ENCODE results near the gene CBL.
"Not testable (repeated sequence)": the region's sequence is repeated elsewhere in the genome, so short reads cannot be mapped to it uniquely, and the experiment has no call there.

Gene CBL

GRCh38 chr11:119205574-119206510 is at the start of gene CBL:
Gene CBL, plus strand, starts transcription at chr11:119206339. Its CDS starts 79 bp downstream, at chr11:119206418.
- DNase-seq: peak; percentile 88

GRCh38 chr11:119156496-119156895 is 49.6 kb upstream of the CBL start:
- no peak for DNase-seq

DNA sequence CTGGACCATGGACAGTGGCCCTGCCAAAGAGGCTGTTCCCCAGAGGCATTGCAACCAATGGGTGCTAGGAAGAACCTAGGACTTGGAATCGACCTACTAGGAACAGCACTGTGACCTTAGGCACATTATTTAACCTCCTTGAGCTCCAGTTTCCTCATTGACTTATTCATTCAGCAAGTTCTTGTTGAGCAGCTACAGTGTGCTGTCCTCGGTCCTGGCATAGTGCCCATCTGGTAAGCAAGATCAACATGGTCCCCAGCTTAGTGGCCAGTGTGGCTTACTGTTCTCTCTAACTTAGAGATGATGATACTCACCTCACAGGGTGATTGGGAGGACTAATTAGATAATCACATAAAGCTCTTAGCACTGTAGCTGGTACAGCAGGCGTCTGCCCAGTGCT is 49.1 kb upstream of the CBL start:
- DNase-seq: no peak

DNA sequence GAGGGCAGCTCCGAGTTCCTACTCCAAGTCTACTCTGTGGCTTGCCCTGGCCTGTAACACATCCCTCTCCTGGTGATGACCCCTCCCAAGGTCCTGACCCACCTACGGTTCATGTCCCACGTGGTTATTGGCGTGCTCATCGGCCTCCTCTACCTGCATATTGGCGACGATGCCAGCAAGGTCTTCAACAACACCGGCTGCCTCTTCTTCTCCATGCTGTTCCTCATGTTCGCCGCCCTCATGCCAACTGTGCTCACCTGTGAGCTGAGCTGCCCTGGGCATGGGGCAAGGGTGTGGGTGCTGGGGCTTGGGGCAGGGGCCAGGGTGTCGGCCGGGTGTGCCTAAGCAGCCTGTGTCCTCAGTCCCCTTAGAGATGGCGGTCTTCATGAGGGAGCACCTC is 47.7 kb upstream of the CBL start:
- no peak for DNase-seq

- no peak for DNase-seq
Measured at GRCh38 chr11:119160151-119160550, 46.0 kb upstream of the CBL start.

DNA sequence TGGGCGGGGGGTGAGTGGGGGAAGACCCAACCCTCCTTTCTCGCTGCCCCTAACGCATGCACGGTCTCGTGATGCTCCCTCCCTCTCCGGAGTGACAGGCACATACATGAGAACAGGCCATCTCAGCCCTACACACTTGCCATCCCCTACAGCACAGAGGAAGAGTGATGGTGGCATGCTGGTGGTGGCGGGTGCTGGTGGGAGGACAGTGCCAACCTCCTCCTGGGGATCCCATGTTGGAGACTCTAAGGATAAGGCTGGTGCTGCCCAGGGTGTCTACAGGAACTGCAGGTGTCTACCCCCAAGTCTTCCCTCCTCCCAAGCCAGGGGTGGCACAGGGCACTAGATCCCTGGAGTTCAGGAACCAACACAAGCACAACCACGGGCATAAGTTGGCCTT is 44.3 kb upstream of the CBL start:
- no peak for DNase-seq

- DNase-seq: peak; percentile 45
Measured at GRCh38 chr11:119166368-119167076, 39.6 kb upstream of the CBL start.

GRCh38 chr11:119167077-119167458 is 39.1 kb upstream of the CBL start:
- DNase-seq: not testable (repeated sequence)

DNA sequence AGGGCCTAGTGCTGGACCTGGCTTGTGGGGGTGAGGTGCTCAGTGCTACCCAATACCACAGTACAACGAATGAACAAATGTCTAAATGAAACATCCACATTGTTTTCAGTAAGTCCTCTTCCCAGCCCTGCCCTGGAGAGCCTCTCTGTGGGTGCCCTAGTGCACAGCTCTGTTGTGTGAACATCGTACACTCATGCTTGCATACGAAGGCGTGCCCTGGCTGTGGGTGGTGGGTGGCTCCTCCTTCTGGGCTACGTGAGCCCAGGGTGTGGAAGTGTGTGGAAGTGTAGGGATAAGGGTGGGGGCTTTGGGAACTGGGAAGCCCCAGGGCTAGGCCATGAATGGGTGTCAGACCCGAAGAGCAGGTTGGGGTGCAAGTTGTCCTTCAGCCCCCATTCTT is 38.2 kb upstream of the CBL start:
- DNase-seq: no peak

DNA sequence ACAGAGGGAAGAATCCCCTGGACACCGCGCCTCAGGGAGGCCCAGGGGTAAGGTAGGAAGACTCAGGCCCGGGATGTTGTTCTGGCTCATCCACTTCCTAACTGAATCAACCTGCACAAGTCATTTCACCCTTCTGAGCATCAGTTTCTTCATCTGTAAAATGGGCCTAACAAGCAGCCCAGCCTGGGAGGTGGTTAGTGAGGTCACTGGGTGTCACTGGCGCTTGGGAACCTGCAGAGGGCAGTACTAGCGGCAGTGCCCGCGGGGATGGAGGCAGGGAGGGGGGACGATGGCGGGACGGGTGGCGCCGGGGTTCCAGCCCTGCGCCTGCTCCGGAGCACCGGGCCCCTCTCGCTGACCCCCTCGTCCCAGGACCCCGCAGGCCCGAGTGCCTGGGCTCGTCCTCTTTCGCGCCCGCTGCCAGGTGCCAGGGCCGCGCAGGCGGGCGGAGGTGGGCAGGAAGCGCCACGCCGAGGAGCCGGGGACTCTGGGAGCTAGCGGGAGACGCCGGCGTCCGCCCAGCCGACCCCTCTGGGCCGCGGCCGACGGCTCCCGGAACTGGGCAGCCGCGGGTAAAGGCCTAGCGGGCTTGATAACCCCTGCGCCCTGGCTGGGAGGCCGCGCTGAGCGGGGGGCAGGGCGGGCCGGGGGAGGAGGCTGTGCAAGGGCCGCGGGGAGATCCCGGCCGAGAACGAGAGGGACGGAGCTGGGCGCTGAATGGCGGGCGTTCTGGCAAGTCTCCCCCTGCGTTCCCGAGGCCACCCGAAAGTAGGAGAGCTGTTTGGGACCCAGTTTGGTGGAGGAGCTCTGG is 37.5 kb upstream of the CBL start, which contains the start of gene NLRX1:
TSS of gene NLRX1 (plus strand) at position 255 of the 811 bp plus-strand sequence. CDS start 2,679 bp downstream, outside the sequence.
- DNase-seq: peak; percentile 83

- peak; percentile 31 for DNase-seq
Measured at GRCh38 chr11:119169282-119169719, 36.8 kb upstream of the CBL start.

DNA sequence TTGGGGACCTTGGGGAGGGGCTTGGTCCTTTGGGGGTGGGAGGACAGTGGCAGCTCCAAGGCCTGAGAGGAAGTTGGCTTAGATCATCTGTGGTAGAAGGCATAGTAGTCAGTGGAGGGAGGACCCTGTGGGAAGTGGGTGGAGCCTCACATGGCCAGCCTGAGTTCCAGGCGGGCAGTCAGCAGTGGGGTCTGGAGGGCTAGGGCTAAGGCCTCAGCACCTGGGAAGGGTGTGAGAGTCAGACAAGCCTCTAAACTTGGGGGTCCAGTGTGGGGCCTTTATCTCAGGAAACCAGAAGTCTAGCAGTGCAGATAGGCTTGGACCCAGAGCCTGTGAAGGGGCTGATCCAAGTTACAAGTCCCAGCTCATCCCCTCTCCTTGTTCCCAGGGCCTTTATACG is 33.6 kb upstream of the CBL start:
- no peak for DNase-seq

DNA sequence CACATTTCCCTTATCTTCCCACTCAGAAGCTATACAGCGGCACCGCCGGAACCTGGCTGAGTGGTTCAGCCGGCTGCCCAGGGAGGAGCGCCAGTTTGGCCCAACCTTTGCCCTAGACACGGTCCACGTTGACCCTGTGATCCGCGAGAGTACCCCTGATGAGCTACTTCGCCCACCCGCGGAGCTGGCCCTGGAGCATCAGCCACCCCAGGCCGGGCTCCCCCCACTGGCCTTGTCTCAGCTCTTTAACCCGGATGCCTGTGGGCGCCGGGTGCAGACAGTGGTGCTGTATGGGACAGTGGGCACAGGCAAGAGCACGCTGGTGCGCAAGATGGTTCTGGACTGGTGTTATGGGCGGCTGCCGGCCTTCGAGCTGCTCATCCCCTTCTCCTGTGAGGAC is 32.7 kb upstream of the CBL start:
- DNase-seq: no peak

DNA sequence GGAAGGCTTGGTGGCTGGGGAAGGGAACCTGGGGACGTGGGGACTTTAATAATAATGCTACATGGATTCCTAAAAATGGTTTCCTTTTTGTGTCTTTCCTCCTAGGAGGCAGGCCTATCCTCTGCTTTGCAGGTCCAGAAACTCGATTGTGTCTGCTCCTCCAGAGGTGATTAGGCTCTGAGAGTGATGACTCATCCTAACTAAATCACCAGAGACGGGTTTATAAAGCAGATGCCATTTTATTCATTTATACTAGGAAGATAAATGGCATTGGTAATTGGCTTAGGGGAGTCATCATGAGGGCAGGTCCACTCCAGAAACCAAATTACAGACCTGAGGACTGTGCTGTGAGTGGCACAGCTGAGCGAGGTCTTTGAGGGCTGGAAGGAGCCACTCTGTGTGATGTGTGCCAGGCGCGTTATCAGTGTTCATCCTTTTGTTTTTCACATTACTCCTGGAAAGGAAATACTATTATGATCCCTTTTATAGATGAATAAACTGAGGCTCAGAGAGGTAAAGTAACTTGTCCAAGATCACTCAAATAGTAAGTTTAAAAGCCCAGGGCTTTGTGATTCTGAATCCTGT is 30.6 kb upstream of the CBL start:
- DNase-seq: peak; percentile 45

DNA sequence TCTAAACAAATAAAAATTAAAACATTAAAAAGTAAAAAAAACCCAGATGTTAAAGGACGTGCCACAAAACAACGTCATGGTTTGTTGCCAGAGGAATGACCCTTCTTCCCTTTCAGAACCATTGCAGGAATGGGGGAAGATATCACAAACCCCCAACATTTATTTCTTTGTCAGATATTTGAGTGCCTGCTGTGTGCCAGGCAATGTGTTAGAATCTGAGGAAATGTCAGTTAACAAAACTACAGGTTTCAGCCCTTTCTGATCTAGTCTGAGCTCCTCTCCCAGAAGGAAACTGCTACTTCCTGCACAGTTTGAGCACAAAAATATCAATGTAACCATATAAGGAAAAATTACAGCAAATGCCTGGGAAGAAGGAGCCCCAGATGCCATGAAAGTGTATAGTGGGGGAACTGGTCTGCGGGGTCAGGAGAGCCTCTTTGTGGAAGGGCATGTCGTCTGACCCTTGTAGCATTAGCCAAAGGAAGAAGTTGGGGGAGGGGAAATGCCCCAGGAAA is 27.9 kb upstream of the CBL start:
- DNase-seq: peak; percentile 15

DNA sequence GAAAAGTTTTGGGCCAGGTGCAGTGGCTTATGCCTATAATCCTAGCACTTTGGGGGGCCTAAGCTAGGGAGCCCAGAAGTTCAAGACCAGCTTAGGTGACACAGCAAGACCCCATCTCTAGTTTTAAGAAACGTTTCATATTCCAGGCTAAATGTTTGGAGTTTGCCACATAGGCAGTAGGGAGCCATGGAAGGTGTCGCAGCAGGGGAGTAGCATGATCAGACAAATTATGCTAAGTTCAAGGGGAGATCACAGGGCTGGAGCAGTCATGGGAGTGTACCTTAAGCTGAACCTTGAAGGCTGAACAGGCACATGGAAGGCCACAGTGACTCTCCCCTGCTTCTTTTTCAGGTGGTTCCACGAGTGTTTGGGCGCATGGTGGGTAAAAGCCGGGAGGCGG is 26.8 kb upstream of the CBL start:
- no peak for DNase-seq

GRCh38 chr11:119179983-119180382 is 26.2 kb upstream of the CBL start:
- DNase-seq: no peak

GRCh38 chr11:119180729-119181676 is 25.1 kb upstream of the CBL start:
- DNase-seq: no peak

DNA sequence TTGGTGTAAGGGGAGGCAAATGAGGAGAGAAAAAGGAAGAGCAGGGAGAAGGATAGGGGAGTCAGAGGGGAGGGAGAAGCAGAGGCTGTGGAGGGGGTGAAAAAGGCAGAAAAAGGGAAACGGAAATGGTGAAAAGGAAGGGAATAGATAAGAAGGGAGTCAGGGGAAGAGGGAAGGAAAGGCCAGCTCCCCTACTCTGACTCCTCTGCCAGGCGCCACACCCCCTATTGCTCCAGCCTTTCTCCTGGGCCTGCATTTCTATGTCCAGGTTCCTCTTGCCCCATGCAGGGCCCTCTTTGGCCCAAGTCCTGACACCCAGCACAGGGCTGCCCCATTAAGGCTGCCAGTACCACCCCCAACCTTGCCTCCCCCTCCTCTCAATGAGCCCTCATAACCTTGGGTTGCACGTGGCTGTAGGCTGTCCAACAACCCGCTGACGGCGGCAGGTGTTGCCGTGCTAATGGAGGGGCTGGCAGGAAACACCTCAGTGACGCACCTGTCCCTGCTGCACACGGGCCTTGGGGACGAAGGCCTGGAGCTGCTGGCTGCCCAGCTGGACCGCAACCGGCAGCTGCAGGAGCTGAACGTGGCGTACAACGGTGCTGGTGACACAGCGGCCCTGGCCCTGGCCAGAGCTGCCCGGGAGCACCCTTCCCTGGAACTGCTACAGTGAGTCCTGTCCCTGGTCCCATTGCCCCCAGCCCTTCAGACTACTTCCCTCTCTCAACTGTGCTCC is 24.3 kb upstream of the CBL start:
- DNase-seq: no peak

GRCh38 chr11:119184399-119184798 is 21.7 kb upstream of the CBL start:
- not testable (repeated sequence) for DNase-seq
